Astrocyte (in vitro differentiated cells and primary cell): ENCODE data around the gene TMEM270. TPM values are rescaled to one million over a fixed set of nuclear protein-coding genes. Genes with fewer than 3 reads are reported as not detected.

ENCODE experiments used
- DNase-seq: peaks from one replicate; pipeline ENCODE4 v3.0.0-alpha.2; 2010; ENCODE audit warnings: low read depth
- FAIRE-seq: peaks from 2 replicates; lab custom pipeline; 2011; peaks lifted over from hg19 to GRCh38; lab: Jason Lieb, UNC
- H2AFZ ChIP-seq: 2 replicates; pipeline ENCODE4 v1.6.0; 2012; ENCODE audit warnings: low read depth, low read length, inconsistent platforms
- H3K27ac ChIP-seq: 2 replicates; pipeline ENCODE4 v1.5.1; 2011; ENCODE audit warnings: low read depth, low read length, inconsistent platforms
- H3K27me3 ChIP-seq: 2 replicates; pipeline ENCODE4 v1.6.0; 2011; ENCODE audit warnings: low read length, inconsistent platforms; ENCODE audit not compliant: insufficient read depth
- H3K36me3 ChIP-seq: 2 replicates; pipeline ENCODE4 v1.5.1; 2011; ENCODE audit warnings: low read length, inconsistent platforms; ENCODE audit not compliant: insufficient read depth
- H3K4me1 ChIP-seq: 2 replicates; pipeline ENCODE4 v1.5.1; 2011; ENCODE audit warnings: low read length, inconsistent platforms; ENCODE audit not compliant: insufficient read depth
- H3K4me2 ChIP-seq: 2 replicates; pipeline ENCODE4 v1.6.0; 2012; ENCODE audit warnings: low read length, inconsistent platforms
- H3K4me3 ChIP-seq: 2 replicates; pipeline ENCODE4 v1.5.1; 2011; ENCODE audit warnings: low read depth, mild to moderate bottlenecking, low read length, inconsistent platforms; ENCODE audit not compliant: insufficient read depth
- H3K79me2 ChIP-seq: 2 replicates; pipeline ENCODE4 v1.6.0; 2012; ENCODE audit warnings: mild to moderate bottlenecking, low read length, inconsistent platforms; ENCODE audit not compliant: insufficient read depth
- H3K9ac ChIP-seq: 2 replicates; pipeline ENCODE4 v1.6.0; 2012; ENCODE audit warnings: mild to moderate bottlenecking, low read length, inconsistent platforms
- H3K9me3 ChIP-seq: 2 replicates; pipeline ENCODE4 v1.5.1; 2012; ENCODE audit warnings: low read depth, mild to moderate bottlenecking, low read length, inconsistent platforms; ENCODE audit not compliant: insufficient read depth
- H4K20me1 ChIP-seq: 2 replicates; pipeline ENCODE4 v1.6.0; 2012; ENCODE audit warnings: low read length, inconsistent platforms; ENCODE audit not compliant: insufficient read depth
- H3K27ac Mint-ChIP-seq: one replicate; pipeline ENCODE4 v1.8.0; 2021; ENCODE audit warnings: mild to moderate bottlenecking, mixed read lengths; ENCODE audit not compliant: unreplicated experiment
- H3K27me3 Mint-ChIP-seq: one replicate; pipeline ENCODE4 v1.8.0; 2021; ENCODE audit warnings: low read depth, mixed read lengths; ENCODE audit not compliant: unreplicated experiment
- H3K36me3 Mint-ChIP-seq: one replicate; pipeline ENCODE4 v1.8.0; 2021; ENCODE audit warnings: low read depth, mixed read lengths; ENCODE audit not compliant: unreplicated experiment
- H3K4me1 Mint-ChIP-seq: one replicate; pipeline ENCODE4 v1.8.0; 2021; ENCODE audit warnings: low read depth, mixed read lengths; ENCODE audit not compliant: unreplicated experiment
- H3K4me3 Mint-ChIP-seq: one replicate; pipeline ENCODE4 v1.8.0; 2021; ENCODE audit warnings: mild to moderate bottlenecking, moderate library complexity, mixed read lengths; ENCODE audit not compliant: unreplicated experiment
- H3K9me3 Mint-ChIP-seq: one replicate; pipeline ENCODE4 v1.8.0; 2021; ENCODE audit warnings: mild to moderate bottlenecking, mixed read lengths; ENCODE audit not compliant: unreplicated experiment
- EZH2 ChIP-seq: IDR thresholded peaks from 2 replicates; pipeline ENCODE4 v1.6.1; 2012; ENCODE audit warnings: mild to moderate bottlenecking, low read length, inconsistent platforms; ENCODE audit not compliant: insufficient read depth
- total RNA-seq: library from RNA; stranded (reverse); gene quantifications from 2 replicates; pipeline ENCODE4 v1.2.1, GENCODE V29; 2021
- TF ChIP-seq, protein P1 (sequence below): IDR thresholded peaks from 2 replicates; pipeline ENCODE4 v1.5.1; 2011; ENCODE audit warnings: low read depth, mild to moderate bottlenecking, inconsistent platforms, low read length, moderate library complexity; ENCODE audit not compliant: insufficient read depth

The TMEM270 gene
- total RNA-seq, 1 donor from 2014 or later = not detected

DNA sequence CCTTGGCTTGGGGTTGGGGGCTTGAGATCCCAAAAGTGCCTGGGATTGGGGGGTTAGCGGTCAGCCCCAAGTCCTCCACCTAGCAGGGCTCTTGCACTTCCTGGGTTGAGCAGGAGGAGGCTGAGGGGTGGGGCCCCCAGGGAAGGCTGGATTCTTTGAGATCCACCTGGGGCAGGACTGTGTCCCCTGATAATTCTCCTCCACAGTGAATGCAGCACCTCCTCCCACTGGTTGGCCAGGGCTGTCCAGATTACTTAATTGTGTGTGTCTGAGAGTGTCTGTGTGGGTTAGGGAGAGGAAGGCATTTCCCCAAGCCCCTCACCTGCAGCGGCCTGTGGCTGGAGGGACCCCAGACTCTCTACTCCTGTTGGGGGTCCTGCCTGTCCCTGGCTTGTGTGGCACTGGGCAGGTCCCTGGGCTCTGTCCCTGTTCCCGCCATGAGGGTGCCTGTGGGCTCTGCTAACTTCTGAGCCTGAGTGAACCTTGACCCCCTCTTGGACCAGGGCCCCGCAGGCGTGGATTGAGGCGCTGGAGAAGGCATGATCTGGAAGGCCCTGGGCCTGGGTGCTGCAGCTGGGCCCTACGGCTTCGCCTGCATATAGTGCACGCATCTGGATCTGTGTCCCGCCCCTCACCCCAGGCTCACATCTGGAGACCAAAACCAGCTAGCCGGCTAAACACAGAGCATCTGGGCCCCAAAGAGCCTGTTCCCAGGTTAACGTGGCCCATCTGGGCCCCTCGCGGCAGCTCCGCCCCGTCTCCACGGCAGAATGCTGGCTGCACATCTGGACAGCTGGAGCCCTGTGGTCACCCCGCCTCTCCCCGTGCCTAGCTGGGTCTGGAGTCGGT is 10.4 kb downstream of the TMEM270 start:
- H3K9me3 Mint-ChIP-seq = no peaks in the 10 kb centered on the region
- no peaks in the 10 kb centered on the region for H3K36me3 ChIP-seq
- H3K4me3 ChIP-seq = no peak overlapping the region
- no peak for DNase-seq
- no peak overlapping the region for H3K4me3 Mint-ChIP-seq
- H2AFZ ChIP-seq = no peak overlapping the region
- H4K20me1 ChIP-seq = no peaks in the 10 kb centered on the region
- no peaks in the 10 kb centered on the region for H3K9me3 ChIP-seq
- H3K4me1 Mint-ChIP-seq = peaks cover 4% of the 10 kb centered on the region
- no peak for TF ChIP-seq EZH2
- TF ChIP-seq, protein P1, sequence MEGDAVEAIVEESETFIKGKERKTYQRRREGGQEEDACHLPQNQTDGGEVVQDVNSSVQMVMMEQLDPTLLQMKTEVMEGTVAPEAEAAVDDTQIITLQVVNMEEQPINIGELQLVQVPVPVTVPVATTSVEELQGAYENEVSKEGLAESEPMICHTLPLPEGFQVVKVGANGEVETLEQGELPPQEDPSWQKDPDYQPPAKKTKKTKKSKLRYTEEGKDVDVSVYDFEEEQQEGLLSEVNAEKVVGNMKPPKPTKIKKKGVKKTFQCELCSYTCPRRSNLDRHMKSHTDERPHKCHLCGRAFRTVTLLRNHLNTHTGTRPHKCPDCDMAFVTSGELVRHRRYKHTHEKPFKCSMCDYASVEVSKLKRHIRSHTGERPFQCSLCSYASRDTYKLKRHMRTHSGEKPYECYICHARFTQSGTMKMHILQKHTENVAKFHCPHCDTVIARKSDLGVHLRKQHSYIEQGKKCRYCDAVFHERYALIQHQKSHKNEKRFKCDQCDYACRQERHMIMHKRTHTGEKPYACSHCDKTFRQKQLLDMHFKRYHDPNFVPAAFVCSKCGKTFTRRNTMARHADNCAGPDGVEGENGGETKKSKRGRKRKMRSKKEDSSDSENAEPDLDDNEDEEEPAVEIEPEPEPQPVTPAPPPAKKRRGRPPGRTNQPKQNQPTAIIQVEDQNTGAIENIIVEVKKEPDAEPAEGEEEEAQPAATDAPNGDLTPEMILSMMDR = no peak
- FAIRE-seq = no peak
- no peaks in the 10 kb centered on the region for H3K79me2 ChIP-seq
- H3K9ac ChIP-seq = no peak overlapping the region
- peaks cover 26% of the 10 kb centered on the region for H3K27me3 Mint-ChIP-seq
- H3K27me3 ChIP-seq = no peaks in the 10 kb centered on the region
- peaks cover 1% of the 10 kb centered on the region for H3K36me3 Mint-ChIP-seq
- H3K4me1 ChIP-seq = peaks cover 15% of the 10 kb centered on the region
- no peak overlapping the region for H3K27ac ChIP-seq
- H3K27ac Mint-ChIP-seq = no peak overlapping the region
- no peak overlapping the region for H3K4me2 ChIP-seq

DNA sequence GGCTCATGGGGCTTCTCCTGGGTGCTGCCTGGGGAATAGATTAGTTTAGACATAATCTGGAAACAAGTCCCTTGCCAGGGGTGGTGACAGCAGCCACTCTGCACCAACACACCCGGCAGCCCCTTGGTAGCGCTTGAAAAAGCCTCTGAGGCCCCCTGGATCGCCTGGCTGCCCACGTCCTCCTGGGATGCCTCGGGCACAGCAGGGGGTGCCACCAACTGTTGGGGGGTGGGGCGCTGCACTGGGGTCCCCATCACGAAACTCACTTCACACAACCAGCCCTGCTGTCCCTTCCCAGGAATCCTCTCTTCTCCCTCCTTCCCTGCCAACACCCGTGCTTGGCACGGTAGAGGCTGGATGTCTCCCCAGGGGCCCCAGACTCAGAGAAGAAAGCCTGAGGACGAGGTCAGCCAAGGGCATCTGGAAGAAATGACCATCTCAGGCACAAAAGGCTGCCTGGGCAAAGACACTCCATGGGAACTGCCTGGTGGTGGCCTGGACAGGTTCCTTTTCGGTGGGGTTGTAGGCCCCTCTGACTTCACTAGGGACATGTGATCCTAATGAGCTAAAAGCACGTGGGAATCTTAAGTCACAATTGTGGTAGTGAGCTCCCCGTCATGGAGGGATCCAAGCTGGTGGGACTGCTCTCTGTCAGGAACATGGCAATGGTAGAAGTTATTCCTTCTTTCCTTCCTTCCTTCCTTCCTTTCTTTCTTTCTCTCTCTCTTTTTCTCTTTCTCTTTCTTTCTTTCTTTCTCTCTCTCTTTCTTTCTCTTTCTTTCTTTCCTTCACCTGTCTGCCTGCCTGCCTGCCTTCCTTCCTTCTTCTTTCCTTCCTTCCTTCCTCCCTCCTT is 11.3 kb downstream of the TMEM270 start:
- no peak overlapping the region for H3K9ac ChIP-seq
- Mint-ChIP-seq H3K27me3 (peaks cover 29% of the 10 kb centered on the region), H3K4me3 (no peak overlapping the region), H3K36me3 (peaks cover 1% of the 10 kb centered on the region), H3K9me3 (no peaks in the 10 kb centered on the region), H3K4me1 (peaks cover 4% of the 10 kb centered on the region), H3K27ac (no peak overlapping the region)
- no peaks in the 10 kb centered on the region for H3K36me3 ChIP-seq
- no peaks in the 10 kb centered on the region for H3K79me2 ChIP-seq
- H2AFZ ChIP-seq = no peak overlapping the region
- FAIRE-seq (no peak), DNase-seq (no peak)
- H3K27ac ChIP-seq = no peak overlapping the region
- H3K4me3 ChIP-seq = no peak overlapping the region
- no peaks in the 10 kb centered on the region for H3K27me3 ChIP-seq
- H4K20me1 ChIP-seq = no peaks in the 10 kb centered on the region
- no peaks in the 10 kb centered on the region for H3K9me3 ChIP-seq
- H3K4me1 ChIP-seq = peaks cover 15% of the 10 kb centered on the region
- H3K4me2 ChIP-seq = no peak overlapping the region
- no peak for TF ChIP-seq EZH2
- TF ChIP-seq, protein P1 = no peak
